ENCODE data around the gene TOR2A. TPM values are rescaled to one million over a fixed set of nuclear protein-coding genes. Genes with fewer than 3 reads are reported as not detected.

The TOR2A gene
- total and polyA plus RNA-seq, 4 donors: 5.1 to 14.6 (median 11.8) TPM

DNA sequence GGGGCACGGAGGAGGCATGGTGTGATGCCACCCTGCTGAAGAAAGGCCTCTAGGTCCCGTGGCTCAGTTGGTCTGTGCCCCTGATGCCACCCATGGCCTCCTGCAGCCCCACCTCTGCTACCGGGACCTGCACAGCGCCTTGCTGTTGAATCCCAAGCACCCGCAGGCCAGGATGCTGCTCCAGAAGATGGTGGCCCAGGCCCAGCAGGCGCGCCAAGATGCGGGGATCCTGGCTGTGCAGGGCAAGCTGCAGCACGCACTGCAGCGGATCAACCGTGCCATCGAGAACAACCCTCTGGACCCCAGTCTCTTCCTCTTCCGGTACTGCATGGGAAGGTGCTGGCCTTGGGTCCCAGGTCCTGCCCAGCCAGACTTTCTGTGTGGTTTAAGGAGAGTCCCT, 12.1 kb downstream of the TOR2A start:
- Histone ChIP-seq H3K4me1 (ENCODE audit: control insufficient read depth in 4 of 4, insufficient read depth in 4 of 4, low read length in 3 of 4) (peaks cover 0 to 5% (median 1%) of the 10 kb centered on the region in 4 donors), H3K27me3 (ENCODE audit: control insufficient read depth in 4 of 4, insufficient read depth in 4 of 4, low read length in 3 of 4) (no peaks in the 10 kb centered on the region), H3K4me3 (ENCODE audit: low read depth in 1 of 3, low read length in 3 of 3) (no peak overlapping the region), H3K36me3 (ENCODE audit: control insufficient read depth in 4 of 4, insufficient read depth in 3 of 4, low read depth in 1 of 4, low read length in 3 of 4) (no peaks in the 10 kb centered on the region), H3K9ac (ENCODE audit: low read depth in 1 of 2, low read length in 2 of 2) (no peak overlapping the region), H3K27ac (ENCODE audit: low read depth in 1 of 2, low read length in 2 of 2) (no peak overlapping the region), H3K9me3 (ENCODE audit: control insufficient read depth in 4 of 4, low read length in 3 of 4) (no peaks in the 10 kb centered on the region)
- 96% methylated on average over 13 of the region's 13 CpGs for WGBS
- TF ChIP-seq TAF1 (conservative IDR thresholded peaks at IDR 0.05) (no peak), EGR1 (IDR thresholded peaks at IDR 0.05; ENCODE audit: low read depth in 2 of 2) (no peak), RAD21 (IDR thresholded peaks at IDR 0.05) (no peak), JUND (IDR thresholded peaks at IDR 0.05) (no peak), HNF4A (conservative IDR thresholded peaks at IDR 0.05) (no peak)
- TF ChIP-seq, protein P1, sequence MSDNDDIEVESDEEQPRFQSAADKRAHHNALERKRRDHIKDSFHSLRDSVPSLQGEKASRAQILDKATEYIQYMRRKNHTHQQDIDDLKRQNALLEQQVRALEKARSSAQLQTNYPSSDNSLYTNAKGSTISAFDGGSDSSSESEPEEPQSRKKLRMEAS (IDR thresholded peaks at IDR 0.05): no peak
- TF ChIP-seq, protein P2, sequence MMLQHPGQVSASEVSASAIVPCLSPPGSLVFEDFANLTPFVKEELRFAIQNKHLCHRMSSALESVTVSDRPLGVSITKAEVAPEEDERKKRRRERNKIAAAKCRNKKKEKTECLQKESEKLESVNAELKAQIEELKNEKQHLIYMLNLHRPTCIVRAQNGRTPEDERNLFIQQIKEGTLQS (IDR thresholded peaks at IDR 0.05): no peak
- no peak for DNase-seq (ENCODE audit: low spot score)

DNA sequence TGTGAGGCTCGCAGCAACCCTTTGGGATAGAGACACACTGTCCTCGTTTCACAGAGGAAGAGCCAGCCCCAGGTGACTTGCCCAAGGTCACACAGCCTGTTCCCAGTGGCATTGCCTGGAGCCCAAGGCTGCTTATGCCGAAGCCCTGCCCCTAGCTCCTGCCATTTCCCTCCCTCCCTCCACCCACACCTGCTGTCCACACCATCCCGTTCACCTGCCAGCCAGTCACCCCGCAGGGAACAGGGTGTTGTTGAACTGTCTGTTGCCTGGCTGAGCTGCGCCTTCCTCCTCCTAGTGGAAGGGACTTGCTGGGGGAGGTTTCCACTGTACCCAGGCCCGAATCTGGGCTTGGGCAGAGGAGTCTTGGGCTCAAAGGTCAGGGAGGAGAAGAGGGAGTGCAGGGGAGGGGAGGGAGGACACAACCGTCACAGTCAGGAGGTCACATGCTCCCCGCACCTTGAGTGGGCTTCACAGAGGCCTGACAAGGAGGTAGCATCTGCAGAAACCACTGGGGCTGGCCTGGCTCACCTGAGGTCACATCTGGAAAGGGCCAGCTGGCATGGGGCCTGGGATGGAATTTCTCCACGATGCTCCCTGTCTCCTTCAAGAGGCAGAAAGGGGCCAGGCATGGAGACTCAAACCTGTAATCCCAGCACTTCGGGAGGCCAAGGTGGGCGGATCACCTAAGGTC, 12.9 kb downstream of the TOR2A start:
- Histone ChIP-seq H3K27me3 (ENCODE audit: control insufficient read depth in 4 of 4, insufficient read depth in 4 of 4, low read length in 3 of 4) (no peaks in the 10 kb centered on the region), H3K9ac (ENCODE audit: low read depth in 1 of 2, low read length in 2 of 2) (no peak overlapping the region), H3K4me1 (ENCODE audit: control insufficient read depth in 4 of 4, insufficient read depth in 4 of 4, low read length in 3 of 4) (peaks cover 0 to 5% (median 2%) of the 10 kb centered on the region in 4 donors), H3K4me3 (ENCODE audit: low read depth in 1 of 3, low read length in 3 of 3) (no peak overlapping the region), H3K27ac (ENCODE audit: low read depth in 1 of 2, low read length in 2 of 2) (no peak overlapping the region), H3K9me3 (ENCODE audit: control insufficient read depth in 4 of 4, low read length in 3 of 4) (no peaks in the 10 kb centered on the region), H3K36me3 (ENCODE audit: control insufficient read depth in 4 of 4, insufficient read depth in 3 of 4, low read depth in 1 of 4, low read length in 3 of 4) (no peaks in the 10 kb centered on the region)
- DNase-seq (ENCODE audit: low spot score): no peak
- TF ChIP-seq RAD21 (IDR thresholded peaks at IDR 0.05): no peak
- no peak for TF ChIP-seq SP1 (IDR thresholded peaks at IDR 0.05)
- TF ChIP-seq, protein P2 (IDR thresholded peaks at IDR 0.05): no peak
- TF ChIP-seq TAF1 (conservative IDR thresholded peaks at IDR 0.05): no peak
- TF ChIP-seq NR2F2 (IDR thresholded peaks at IDR 0.05): no peak
- WGBS: 67% methylated on average over 12 of the region's 12 CpGs

GRCh38 chr9:127721391-127721821, 13.7 kb downstream of the TOR2A start:
- no peak for DNase-seq (ENCODE audit: low spot score)

More at GRCh38 chr9:127721391-127721821, 13.7 kb downstream of the TOR2A start:
- Histone ChIP-seq H3K9ac (ENCODE audit: low read depth in 1 of 2, low read length in 2 of 2) (no peak overlapping the region), H3K4me3 (ENCODE audit: low read depth in 1 of 3, low read length in 3 of 3) (no peak overlapping the region), H3K9me3 (ENCODE audit: control insufficient read depth in 4 of 4, low read length in 3 of 4) (no peaks in the 10 kb centered on the region), H3K27me3 (ENCODE audit: control insufficient read depth in 4 of 4, insufficient read depth in 4 of 4, low read length in 3 of 4) (no peaks in the 10 kb centered on the region), H3K4me1 (ENCODE audit: control insufficient read depth in 4 of 4, insufficient read depth in 4 of 4, low read length in 3 of 4) (peaks cover 0 to 6% (median 2%) of the 10 kb centered on the region in 4 donors), H3K27ac (ENCODE audit: low read depth in 1 of 2, low read length in 2 of 2) (no peak overlapping the region), H3K36me3 (ENCODE audit: control insufficient read depth in 4 of 4, insufficient read depth in 3 of 4, low read depth in 1 of 4, low read length in 3 of 4) (no peaks in the 10 kb centered on the region)
- TF ChIP-seq HNF4G (IDR thresholded peaks at IDR 0.05) (no peak), RAD21 (IDR thresholded peaks at IDR 0.05) (no peak), HNF4A (conservative IDR thresholded peaks at IDR 0.05) (no peak), NR2F2 (IDR thresholded peaks at IDR 0.05) (no peak), JUND (IDR thresholded peaks at IDR 0.05) (no peak), EGR1 (IDR thresholded peaks at IDR 0.05; ENCODE audit: low read depth in 2 of 2) (no peak), FOXA2 (IDR thresholded peaks at IDR 0.05) (no peak), SP1 (IDR thresholded peaks at IDR 0.05) (no peak), ZBTB33 (IDR thresholded peaks at IDR 0.05) (no peak), RXRA (IDR thresholded peaks at IDR 0.05) (no peak), GABPA (IDR thresholded peaks at IDR 0.05 in 1 of 2, conservative IDR thresholded peaks at IDR 0.05 in 1 of 2) (no peak), TAF1 (conservative IDR thresholded peaks at IDR 0.05) (no peak)
- TF ChIP-seq, protein P1 (IDR thresholded peaks at IDR 0.05): no peak
- TF ChIP-seq, protein P3, sequence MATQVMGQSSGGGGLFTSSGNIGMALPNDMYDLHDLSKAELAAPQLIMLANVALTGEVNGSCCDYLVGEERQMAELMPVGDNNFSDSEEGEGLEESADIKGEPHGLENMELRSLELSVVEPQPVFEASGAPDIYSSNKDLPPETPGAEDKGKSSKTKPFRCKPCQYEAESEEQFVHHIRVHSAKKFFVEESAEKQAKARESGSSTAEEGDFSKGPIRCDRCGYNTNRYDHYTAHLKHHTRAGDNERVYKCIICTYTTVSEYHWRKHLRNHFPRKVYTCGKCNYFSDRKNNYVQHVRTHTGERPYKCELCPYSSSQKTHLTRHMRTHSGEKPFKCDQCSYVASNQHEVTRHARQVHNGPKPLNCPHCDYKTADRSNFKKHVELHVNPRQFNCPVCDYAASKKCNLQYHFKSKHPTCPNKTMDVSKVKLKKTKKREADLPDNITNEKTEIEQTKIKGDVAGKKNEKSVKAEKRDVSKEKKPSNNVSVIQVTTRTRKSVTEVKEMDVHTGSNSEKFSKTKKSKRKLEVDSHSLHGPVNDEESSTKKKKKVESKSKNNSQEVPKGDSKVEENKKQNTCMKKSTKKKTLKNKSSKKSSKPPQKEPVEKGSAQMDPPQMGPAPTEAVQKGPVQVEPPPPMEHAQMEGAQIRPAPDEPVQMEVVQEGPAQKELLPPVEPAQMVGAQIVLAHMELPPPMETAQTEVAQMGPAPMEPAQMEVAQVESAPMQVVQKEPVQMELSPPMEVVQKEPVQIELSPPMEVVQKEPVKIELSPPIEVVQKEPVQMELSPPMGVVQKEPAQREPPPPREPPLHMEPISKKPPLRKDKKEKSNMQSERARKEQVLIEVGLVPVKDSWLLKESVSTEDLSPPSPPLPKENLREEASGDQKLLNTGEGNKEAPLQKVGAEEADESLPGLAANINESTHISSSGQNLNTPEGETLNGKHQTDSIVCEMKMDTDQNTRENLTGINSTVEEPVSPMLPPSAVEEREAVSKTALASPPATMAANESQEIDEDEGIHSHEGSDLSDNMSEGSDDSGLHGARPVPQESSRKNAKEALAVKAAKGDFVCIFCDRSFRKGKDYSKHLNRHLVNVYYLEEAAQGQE (IDR thresholded peaks at IDR 0.05): no peak
- TF ChIP-seq, protein P2 (IDR thresholded peaks at IDR 0.05): no peak
- 63% methylated on average over 11 of the region's 11 CpGs for WGBS

Measured in liver (tissue), 9 donors.